Measurements from ENCODE around the gene PLA2G4D. TPM values are rescaled to one million over a fixed set of nuclear protein-coding genes. Genes with fewer than 3 reads are reported as not detected.

Gene PLA2G4D
- total RNA-seq, 1 donor = not detected

- no peak for DNase-seq (ENCODE audit: insufficient read length, low spot score, missing footprints)
- Histone ChIP-seq H3K4me1 (ENCODE audit: insufficient read depth, low read length) (no peaks in the 10 kb centered on the region), H3K36me3 (ENCODE audit: insufficient read depth, low read length) (no peaks in the 10 kb centered on the region), H3K9me3 (ENCODE audit: low read depth, low read length) (no peaks in the 10 kb centered on the region), H3K4me3 (ENCODE audit: insufficient read depth, low read length) (no peak overlapping the region), H2AFZ (ENCODE audit: low read length) (no peak overlapping the region), H4K20me1 (ENCODE audit: insufficient read depth, low read length) (no peaks in the 10 kb centered on the region), H3K79me2 (ENCODE audit: insufficient read depth, low read length) (no peaks in the 10 kb centered on the region), H3K4me2 (ENCODE audit: insufficient read depth, low read length) (peak overlapping the region; percentile 51), H3K27me3 (ENCODE audit: insufficient read depth, low read length) (peaks cover 54% of the 10 kb centered on the region), H3K27ac (ENCODE audit: low read depth, low read length) (no peak overlapping the region)
- TF ChIP-seq CTCF (IDR thresholded peaks at IDR 0.05; ENCODE audit: extremely low read depth, low read depth, low read length) = peak; percentile 5
Measured at GRCh38 chr15:42079401-42079908, 14.9 kb downstream of the PLA2G4D start.

GRCh38 chr15:42078903-42079302, 15.5 kb downstream of the PLA2G4D start:
- H4K20me1 ChIP-seq (ENCODE audit: insufficient read depth, low read length) = no peaks in the 10 kb centered on the region
- no peaks in the 10 kb centered on the region for H3K79me2 ChIP-seq (ENCODE audit: insufficient read depth, low read length)
- H3K9me3 ChIP-seq (ENCODE audit: low read depth, low read length) = no peaks in the 10 kb centered on the region
- peaks cover 60% of the 10 kb centered on the region for H3K27me3 ChIP-seq (ENCODE audit: insufficient read depth, low read length)
- no peak for DNase-seq (ENCODE audit: insufficient read length, low spot score, missing footprints)
- H3K4me2 ChIP-seq (ENCODE audit: insufficient read depth, low read length) = no peak overlapping the region
- no peak overlapping the region for H3K4me3 ChIP-seq (ENCODE audit: insufficient read depth, low read length)
- H3K27ac ChIP-seq (ENCODE audit: low read depth, low read length) = no peak overlapping the region
- no peak for TF ChIP-seq CTCF (IDR thresholded peaks at IDR 0.05; ENCODE audit: extremely low read depth, low read depth, low read length)
- no peaks in the 10 kb centered on the region for H3K36me3 ChIP-seq (ENCODE audit: insufficient read depth, low read length)
- no peak overlapping the region for H2AFZ ChIP-seq (ENCODE audit: low read length)
- H3K4me1 ChIP-seq (ENCODE audit: insufficient read depth, low read length) = no peaks in the 10 kb centered on the region

- no peaks in the 10 kb centered on the region for H3K4me1 ChIP-seq (ENCODE audit: insufficient read depth, low read length)
- H3K36me3 ChIP-seq (ENCODE audit: insufficient read depth, low read length) = no peaks in the 10 kb centered on the region
- H2AFZ ChIP-seq (ENCODE audit: low read length) = no peak overlapping the region
- H3K79me2 ChIP-seq (ENCODE audit: insufficient read depth, low read length) = no peaks in the 10 kb centered on the region
- peaks cover 60% of the 10 kb centered on the region for H3K27me3 ChIP-seq (ENCODE audit: insufficient read depth, low read length)
- TF ChIP-seq CTCF (IDR thresholded peaks at IDR 0.05; ENCODE audit: extremely low read depth, low read depth, low read length) = no peak
- H3K27ac ChIP-seq (ENCODE audit: low read depth, low read length) = no peak overlapping the region
- H3K9me3 ChIP-seq (ENCODE audit: low read depth, low read length) = no peaks in the 10 kb centered on the region
- H4K20me1 ChIP-seq (ENCODE audit: insufficient read depth, low read length) = no peaks in the 10 kb centered on the region
- no peak overlapping the region for H3K4me3 ChIP-seq (ENCODE audit: insufficient read depth, low read length)
- no peak overlapping the region for H3K4me2 ChIP-seq (ENCODE audit: insufficient read depth, low read length)
- no peak for DNase-seq (ENCODE audit: insufficient read length, low spot score, missing footprints)
Measured at GRCh38 chr15:42077689-42078088, 16.7 kb downstream of the PLA2G4D start.

GRCh38 chr15:42073418-42073817, 20.9 kb downstream of the PLA2G4D start:
- Histone ChIP-seq H3K9me3 (ENCODE audit: low read depth, low read length) (no peaks in the 10 kb centered on the region), H3K4me2 (ENCODE audit: insufficient read depth, low read length) (no peak overlapping the region), H3K27ac (ENCODE audit: low read depth, low read length) (no peak overlapping the region), H4K20me1 (ENCODE audit: insufficient read depth, low read length) (no peaks in the 10 kb centered on the region), H3K79me2 (ENCODE audit: insufficient read depth, low read length) (no peaks in the 10 kb centered on the region), H3K36me3 (ENCODE audit: insufficient read depth, low read length) (no peaks in the 10 kb centered on the region), H3K4me3 (ENCODE audit: insufficient read depth, low read length) (no peak overlapping the region), H2AFZ (ENCODE audit: low read length) (no peak overlapping the region), H3K4me1 (ENCODE audit: insufficient read depth, low read length) (no peaks in the 10 kb centered on the region), H3K27me3 (ENCODE audit: insufficient read depth, low read length) (peaks cover 27% of the 10 kb centered on the region)
- TF ChIP-seq CTCF (IDR thresholded peaks at IDR 0.05; ENCODE audit: extremely low read depth, low read depth, low read length) = no peak
- peak; percentile 23 for DNase-seq (ENCODE audit: insufficient read length, low spot score, missing footprints)
